K562 (cell line): ENCODE measurements around the gene NDUFB8. TPM values are rescaled to one million over a fixed set of nuclear protein-coding genes. Genes with fewer than 3 reads are reported as not detected.

Experiments used
- ARID4B ChIP-seq: sonication (generic); formaldehyde crosslinking; IDR thresholded peaks from 2 replicates; pipeline ENCODE4 v1.8.0; 2022; ENCODE audit warnings: mild to moderate bottlenecking, missing genetic modification reagents
- ATF6 ChIP-seq: sonication (generic); formaldehyde crosslinking; IDR thresholded peaks from 2 replicates; pipeline ENCODE4 v1.4.0; 2020; ENCODE audit warnings: mild to moderate bottlenecking, missing genetic modification reagents
- DPF2 ChIP-seq: fragments of 450-650 bp; IDR thresholded peaks from 2 replicates; pipeline ENCODE4 v1.6.1; 2016
- ETS2 ChIP-seq: IDR thresholded peaks from 2 replicates; pipeline ENCODE4 v1.6.1; 2016; ENCODE audit warnings: borderline replicate concordance, missing genetic modification characterization, mild to moderate bottlenecking, moderate library complexity, missing compliant biosample characterization; ENCODE audit not compliant: poor library complexity, severe bottlenecking
- FOS ChIP-seq: IDR thresholded peaks from 3 replicates; pipeline ENCODE4 v1.6.1; 2011; ENCODE audit not compliant: insufficient read length; ENCODE audit errors: extremely low read depth
- NRF1 ChIP-seq, 2 experiments: fragments of 450-650 bp; IDR thresholded peaks in 1 of 2; conservative IDR thresholded peaks in 1 of 2; 2 replicates each; pipeline ENCODE4 v1.6.1; 2014; ENCODE audit warnings: mild to moderate bottlenecking in 2 of 2
- RBM39 ChIP-seq: fragments of 200-400 bp; formaldehyde crosslinking; optimal IDR thresholded peaks from 2 replicates; pipeline ENCODE3; 2018; ENCODE audit warnings: low read depth, low read length
- RFX5 ChIP-seq: IDR thresholded peaks from 2 replicates; pipeline ENCODE4 v1.6.1; 2011; ENCODE audit warnings: low read depth, mild to moderate bottlenecking, improper control_type of control experiment, low read length
- RUNX1 ChIP-seq: sonication (generic); IDR thresholded peaks from 2 replicates; pipeline ENCODE4 v1.6.1; 2016; ENCODE audit warnings: antibody characterized with exemption, low read depth
- SPI1 ChIP-seq: IDR thresholded peaks from 2 replicates; pipeline ENCODE4 v1.6.1; 2011; ENCODE audit warnings: low read depth, low read length, control low read depth, borderline replicate concordance
- TFAP4 ChIP-seq: sonication (generic); formaldehyde crosslinking; IDR thresholded peaks from 2 replicates; pipeline ENCODE4 v1.8.0; 2022; ENCODE audit warnings: missing genetic modification reagents, mild to moderate bottlenecking, moderate library complexity, borderline replicate concordance
- ZFP91 ChIP-seq: sonication (generic); formaldehyde crosslinking; IDR thresholded peaks from 2 replicates; pipeline ENCODE4 v1.8.0; 2022; ENCODE audit warnings: mild to moderate bottlenecking, missing genetic modification reagents
- polyA plus RNA-seq, 8 experiments: library from polyadenylated mRNA; depleted of rRNA in 4 of 8; stranded (reverse) in 5 of 8; unstranded in 3 of 8; fragments of >200 nt; fragmentation: Nextera tagmentation in 2 of 8; fragmentation: Illumina TruSeq in 1 of 8; extraction: Ambion mirVana in 2 of 8; extraction: Trizol in 1 of 8; gene quantifications; 2 replicates each; pipeline versions ENCODE4 v1.2.1 to v1.2.3, GENCODE V29; 2011 to 2014; ENCODE audit warnings: inconsistent platforms in 1 of 8, missing spikeins in 1 of 8
- total RNA-seq, 7 experiments: library from RNA; depleted of rRNA in 6 of 7; stranded (reverse); fragments of >200 nt in 6 of 7; fragmentation: Illumina TruSeq in 2 of 7; extraction: Trizol in 2 of 7; gene quantifications; 2 replicates each; pipeline versions ENCODE4 v1.2.1 to v1.2.3, GENCODE V29; 2011 to 2021; ENCODE audit warnings: low replicate concordance in 1 of 7
- TF ChIP-seq, protein P1 (sequence below): fragments of 250-450 bp; sonication (Bioruptor Pico); IDR thresholded peaks from 2 replicates; pipeline ENCODE4 v1.5.0; 2022; ENCODE audit warnings: mild to moderate bottlenecking

Gene NDUFB8
- total and polyA plus RNA-seq, 9 of the 15 experiments (the other 6 are each of a cell fraction or from before 2014, with no cell fraction given) = 131 to 360 (median 199) TPM

GRCh38 chr10:100528921-100529474 lies 673 bp downstream of the NDUFB8 start (continued):
- TF ChIP-seq ETS2 (tag) (no peak), RBM39 (no peak), RFX5 (no peak), ARID4B (CRISPR knock-in tag) (peak; percentile 38; the same call in 1 of the 2 replicates), RUNX1 (no peak), NRF1 (conservative IDR thresholded peaks at IDR 0.05 in 1 of 2, IDR thresholded peaks at IDR 0.05 in 1 of 2) (no peak), DPF2 (no peak), TFAP4 (CRISPR knock-in tag) (0 out of 2 replicates have a peak, but pooled peaks have one; percentile 3), SPI1 (0 out of 2 replicates have a peak, but pooled peaks have one; percentile 2), ATF6 (CRISPR knock-in tag) (no peak), ZFP91 (0 out of 2 replicates have a peak, but pooled peaks have one; percentile 44), FOS (no peak)
- TF ChIP-seq, protein P1, sequence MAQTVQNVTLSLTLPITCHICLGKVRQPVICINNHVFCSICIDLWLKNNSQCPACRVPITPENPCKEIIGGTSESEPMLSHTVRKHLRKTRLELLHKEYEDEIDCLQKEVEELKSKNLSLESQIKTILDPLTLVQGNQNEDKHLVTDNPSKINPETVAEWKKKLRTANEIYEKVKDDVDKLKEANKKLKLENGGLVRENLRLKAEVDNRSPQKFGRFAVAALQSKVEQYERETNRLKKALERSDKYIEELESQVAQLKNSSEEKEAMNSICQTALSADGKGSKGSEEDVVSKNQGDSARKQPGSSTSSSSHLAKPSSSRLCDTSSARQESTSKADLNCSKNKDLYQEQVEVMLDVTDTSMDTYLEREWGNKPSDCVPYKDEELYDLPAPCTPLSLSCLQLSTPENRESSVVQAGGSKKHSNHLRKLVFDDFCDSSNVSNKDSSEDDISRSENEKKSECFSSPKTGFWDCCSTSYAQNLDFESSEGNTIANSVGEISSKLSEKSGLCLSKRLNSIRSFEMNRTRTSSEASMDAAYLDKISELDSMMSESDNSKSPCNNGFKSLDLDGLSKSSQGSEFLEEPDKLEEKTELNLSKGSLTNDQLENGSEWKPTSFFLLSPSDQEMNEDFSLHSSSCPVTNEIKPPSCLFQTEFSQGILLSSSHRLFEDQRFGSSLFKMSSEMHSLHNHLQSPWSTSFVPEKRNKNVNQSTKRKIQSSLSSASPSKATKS (CRISPR knock-in tag) = no peak
